IMR-90 (cell line): ENCODE data around the gene PRKCB. TPM values are rescaled to one million over a fixed set of nuclear protein-coding genes. Genes with fewer than 3 reads are reported as not detected.

Source experiments
- ATAC-seq: fragments of 200-7000 bp; cut with Tn5 transposase; 2 replicates; pipeline ENCODE4 v1.9.1; 2020; ENCODE audit warnings: low read depth, mild to moderate bottlenecking, moderate library complexity
- BruUV-seq: library from RNA; stranded (reverse); fragments of 400-500 nt; replicated peaks from 2 replicates; lab custom pipeline; 2021; lab: Mats Ljungman, UMichigan
- CTCF ChIA-PET: fragments of 300-600 bp; formaldehyde crosslinking; extraction: SDS; loops from one replicate; lab custom pipeline; 2021; ENCODE audit warnings: antibody characterized with exemption; lab: Yijun Ruan, JAX
- POLR2A ChIA-PET: fragments of 300-600 bp; sonication (Branson Sonifier 250); formaldehyde crosslinking; loops from one replicate; lab custom pipeline; 2022; ENCODE audit warnings: antibody characterized with exemption; ENCODE audit not compliant: unreplicated experiment; lab: Charles Lee
- DNase-seq: peaks from one replicate; pipeline ENCODE4 v3.0.0; 2013
- H2AFZ ChIP-seq: replicated peaks from 2 replicates; pipeline ENCODE3; 2013; ENCODE audit warnings: low read length, mild to moderate bottlenecking; ENCODE audit not compliant: poor library complexity
- H2AK5ac ChIP-seq: 2 replicates; pipeline ENCODE4 v1.6.1; 2013; ENCODE audit warnings: low read depth, low read length, inconsistent platforms
- H2AK9ac ChIP-seq: replicated peaks from 2 replicates; pipeline ENCODE3; 2013; ENCODE audit warnings: mild to moderate bottlenecking, low read depth, low read length, moderate library complexity; ENCODE audit not compliant: poor library complexity
- H2BK120ac ChIP-seq: 2 replicates; pipeline ENCODE4 v1.6.1; 2013; ENCODE audit warnings: low read depth, low read length, inconsistent platforms
- H2BK15ac ChIP-seq: 3 replicates; pipeline ENCODE4 v1.6.1; 2013; ENCODE audit warnings: low read depth, low read length, inconsistent platforms
- H2BK20ac ChIP-seq: 2 replicates; pipeline ENCODE4 v1.6.1; 2013; ENCODE audit warnings: low read depth, mild to moderate bottlenecking, inconsistent platforms, low read length, moderate library complexity
- H2BK5ac ChIP-seq: 2 replicates; pipeline ENCODE4 v1.6.1; 2013; ENCODE audit warnings: mild to moderate bottlenecking, low read depth, low read length, inconsistent platforms; ENCODE audit not compliant: poor library complexity, severe bottlenecking
- H3K14ac ChIP-seq: replicated peaks from 2 replicates; pipeline ENCODE4 v1.6.1; 2013; ENCODE audit warnings: low read depth, low read length, inconsistent platforms
- H3K18ac ChIP-seq: 2 replicates; pipeline ENCODE4 v1.6.1; 2013; ENCODE audit warnings: low read depth, low read length, control low read depth
- H3K23ac ChIP-seq: 2 replicates; pipeline ENCODE4 v1.6.1; 2013; ENCODE audit warnings: low read depth, low read length, inconsistent platforms
- H3K27ac ChIP-seq: 2 replicates; pipeline ENCODE4 v1.5.1; 2013; ENCODE audit warnings: mild to moderate bottlenecking, control low read depth, low read length; ENCODE audit not compliant: insufficient read depth
- H3K27me3 ChIP-seq: 2 replicates; pipeline ENCODE4 v1.6.1; 2013; ENCODE audit warnings: low read length; ENCODE audit not compliant: control insufficient read depth, insufficient read depth
- H3K36me3 ChIP-seq: 2 replicates; pipeline ENCODE4 v1.6.1; 2013; ENCODE audit warnings: low read length, mixed read lengths; ENCODE audit not compliant: control insufficient read depth, insufficient read depth
- H3K4ac ChIP-seq: 2 replicates; pipeline ENCODE4 v1.6.1; 2013; ENCODE audit warnings: low read depth, low read length, inconsistent platforms
- H3K4me1 ChIP-seq: 2 replicates; pipeline ENCODE4 v1.6.1; 2013; ENCODE audit warnings: low read length, mixed read lengths; ENCODE audit not compliant: control insufficient read depth, insufficient read depth
- H3K4me2 ChIP-seq: 2 replicates; pipeline ENCODE4 v1.6.1; 2013; ENCODE audit warnings: low read depth, mild to moderate bottlenecking, control low read depth, low read length, moderate library complexity
- H3K4me3 ChIP-seq: 2 replicates; pipeline ENCODE4 v1.5.1; 2013; ENCODE audit warnings: low read depth, mild to moderate bottlenecking, control low read depth, low read length, moderate library complexity; ENCODE audit not compliant: insufficient read depth
- H3K56ac ChIP-seq: 2 replicates; pipeline ENCODE4 v1.6.1; 2013; ENCODE audit warnings: low read length, inconsistent platforms; ENCODE audit not compliant: insufficient read depth; ENCODE audit errors: extremely low read depth
- H3K79me1 ChIP-seq, 2 experiments: 2 replicates each; pipeline ENCODE4 v1.6.1; 2013; ENCODE audit warnings: low read length in 2 of 2, inconsistent platforms in 1 of 2, low read depth in 1 of 2
- H3K9ac ChIP-seq: 2 replicates; pipeline ENCODE4 v1.6.1; 2013; ENCODE audit warnings: low read depth, low read length, control low read depth
- H3K9me1 ChIP-seq: 2 replicates; pipeline ENCODE4 v1.6.1; 2013; ENCODE audit warnings: low read length, inconsistent platforms; ENCODE audit not compliant: insufficient read depth
- H3K9me3 ChIP-seq: 2 replicates; pipeline ENCODE4 v1.6.1; 2013; ENCODE audit warnings: low read length; ENCODE audit not compliant: control insufficient read depth, insufficient read depth
- H4K20me1 ChIP-seq: 2 replicates; pipeline ENCODE4 v1.6.1; 2013; ENCODE audit warnings: low read length, inconsistent platforms; ENCODE audit not compliant: insufficient read depth
- H4K5ac ChIP-seq: 2 replicates; pipeline ENCODE4 v1.6.1; 2013; ENCODE audit warnings: mild to moderate bottlenecking, low read depth, low read length, control low read depth
- H4K8ac ChIP-seq, 2 experiments: 2 replicates each; pipeline ENCODE4 v1.6.1; 2013; ENCODE audit warnings: low read depth in 2 of 2, low read length in 2 of 2, control low read depth in 1 of 2, inconsistent platforms in 1 of 2
- H4K91ac ChIP-seq: 2 replicates; pipeline ENCODE4 v1.6.1; 2013; ENCODE audit warnings: low read depth, low read length, inconsistent platforms; ENCODE audit not compliant: insufficient read depth
- CTCF ChIP-seq: conservative IDR thresholded peaks from 2 replicates; pipeline ENCODE4 v1.5.1; 2012; ENCODE audit warnings: mild to moderate bottlenecking, low read depth, low read length, improper control_type of control experiment
- ELK1 ChIP-seq: fragments of 150-350 bp; IDR thresholded peaks from 2 replicates; pipeline ENCODE4 v1.6.1; 2016; ENCODE audit warnings: low read depth, mild to moderate bottlenecking, low read length, moderate library complexity, borderline replicate concordance
- RAD21 ChIP-seq: IDR thresholded peaks from 2 replicates; pipeline ENCODE4 v1.6.1; 2012; ENCODE audit warnings: low read length, improper control_type of control experiment
- RCOR1 ChIP-seq: IDR thresholded peaks from 2 replicates; pipeline ENCODE4 v1.6.1; 2012; ENCODE audit warnings: mild to moderate bottlenecking, low read length, improper control_type of control experiment; ENCODE audit not compliant: insufficient replicate concordance
- RFX5 ChIP-seq: IDR thresholded peaks from 2 replicates; pipeline ENCODE4 v1.8.0; 2012; ENCODE audit warnings: low read depth, mild to moderate bottlenecking, low read length, moderate library complexity
- SMC3 ChIP-seq: fragments of 150-350 bp; IDR thresholded peaks from 2 replicates; pipeline ENCODE4 v1.6.1; 2016; ENCODE audit warnings: low read depth, mild to moderate bottlenecking, antibody characterized with exemption, low read length, moderate library complexity
- WGBS, 2 experiments: methylation state at CpG; one replicate each; pipeline versions ENCODE4 v1.1.5 to v1.1.7; 2013; ENCODE audit warnings: missing lambda C conversion rate in 2 of 2; ENCODE audit not compliant: insufficient read length in 1 of 2; ENCODE audit errors: extremely low coverage in 2 of 2; 5-methylcytosine and 5-hydroxymethylcytosine counted together
- dilution Hi-C: fragments of 300-500 bp; cut with HindIII; formaldehyde crosslinking; loops from one replicate; pipeline ENCODE4 v1.14.3; 2018; ENCODE audit warnings: low sequenced_read_pairs; ENCODE audit not compliant: unreplicated experiment
- in situ Hi-C: fragments of 300-500 bp; cut with MboI; formaldehyde crosslinking; loops from 3 replicates; pipeline ENCODE4 v1.14.3; 2019; ENCODE audit warnings: low sequenced_read_pairs, inconsistent platforms, mixed read lengths
- intact Hi-C: fragments of 100-400 bp; cut with micrococcal nuclease; formaldehyde crosslinking; loops from 2 replicates; pipeline ENCODE4 v1.10.0; 2022
- polyA plus RNA-seq, 3 experiments: library from polyadenylated mRNA; depleted of rRNA; stranded (reverse); fragments of >200 nt; gene quantifications; 2 replicates each; pipeline ENCODE4 v1.2.3, GENCODE V29; 2012; ENCODE audit warnings: low replicate concordance in 1 of 3
- total RNA-seq: library from RNA; depleted of rRNA; stranded (reverse); fragments of >200 nt; gene quantifications from 2 replicates; pipeline ENCODE4 v1.2.3, GENCODE V29; 2012

Gene PRKCB
- total and polyA plus RNA-seq, 2 of the 4 experiments (the other 2 are of a cell fraction), result under 0.01 TPM; not detected in 1

GRCh38 chr16:24218299-24218698, 382.5 kb downstream of the PRKCB start:
- Histone ChIP-seq H4K5ac (no peak overlapping the region), H4K91ac (no peak overlapping the region), H3K56ac (no peak overlapping the region), H2BK120ac (no peak overlapping the region), H2BK15ac (no peak overlapping the region), H3K18ac (no peak overlapping the region), H4K20me1 (no peaks in the 10 kb centered on the region), H3K4me1 (no peaks in the 10 kb centered on the region), H3K14ac (no peak overlapping the region), H3K79me1 (no peaks in the 10 kb centered on the region), H3K4me3 (no peak overlapping the region), H3K27me3 (no peaks in the 10 kb centered on the region), H3K9ac (no peak overlapping the region), H3K27ac (no peak overlapping the region), H2BK20ac (no peak overlapping the region), H3K23ac (no peak overlapping the region), H2BK5ac (no peak overlapping the region), H2AK9ac (no peak overlapping the region), H3K36me3 (no peaks in the 10 kb centered on the region), H2AFZ (no peak overlapping the region), H3K9me3 (no peaks in the 10 kb centered on the region), H2AK5ac (no peak overlapping the region), H4K8ac (no peak overlapping the region), H3K4ac (no peak overlapping the region), H3K9me1 (no peaks in the 10 kb centered on the region), H3K4me2 (no peak overlapping the region)
- POLR2A ChIA-PET, result no interaction called here
- BruUV-seq, result no TSS peak
- CTCF ChIA-PET, result no interaction called here
- in situ Hi-C loops (no loop called here), dilution Hi-C loops (no loop called here), intact Hi-C loops (no loop called here)
- DNase-seq (no peak), ATAC-seq (no peak)
- no CpG with 5 or more reads among the region's 4 CpGs for WGBS, 2 experiments
- TF ChIP-seq RAD21, result no peak
- no peak for TF ChIP-seq ELK1
- TF ChIP-seq CTCF, result no peak
- TF ChIP-seq RFX5, result no peak
- no peak for TF ChIP-seq SMC3
- no peak for TF ChIP-seq RCOR1
